ENCODE measurements around the gene MLH1. TPM values are rescaled to one million over a fixed set of nuclear protein-coding genes. Genes with fewer than 3 reads are reported as not detected.

Gene MLH1
- polyA plus RNA-seq (2011; rRNA removed) (70.2 and 73.1 TPM in 2 replicates), polyA plus RNA-seq (2017; fragmentation: RNase III; extraction: RNeasy Plus Mini Kit Qiagen cat#74134 plus additional on column Dnase treatment) (60.8 to 62.2 TPM (median 61.8 TPM) in 3 replicates), polyA minus RNA-seq (2011; rRNA and poly(A)+ RNA removed) (54.6 and 57.9 TPM in 2 replicates)
- 31.9 and 33.7 TPM in 2 replicates for polyA plus RNA-seq (2012; cell fraction: cytosol; rRNA removed)
- polyA plus RNA-seq (2012; cell fraction: nucleus; rRNA removed), result 29.6 and 45.2 TPM in 2 replicates

DNA sequence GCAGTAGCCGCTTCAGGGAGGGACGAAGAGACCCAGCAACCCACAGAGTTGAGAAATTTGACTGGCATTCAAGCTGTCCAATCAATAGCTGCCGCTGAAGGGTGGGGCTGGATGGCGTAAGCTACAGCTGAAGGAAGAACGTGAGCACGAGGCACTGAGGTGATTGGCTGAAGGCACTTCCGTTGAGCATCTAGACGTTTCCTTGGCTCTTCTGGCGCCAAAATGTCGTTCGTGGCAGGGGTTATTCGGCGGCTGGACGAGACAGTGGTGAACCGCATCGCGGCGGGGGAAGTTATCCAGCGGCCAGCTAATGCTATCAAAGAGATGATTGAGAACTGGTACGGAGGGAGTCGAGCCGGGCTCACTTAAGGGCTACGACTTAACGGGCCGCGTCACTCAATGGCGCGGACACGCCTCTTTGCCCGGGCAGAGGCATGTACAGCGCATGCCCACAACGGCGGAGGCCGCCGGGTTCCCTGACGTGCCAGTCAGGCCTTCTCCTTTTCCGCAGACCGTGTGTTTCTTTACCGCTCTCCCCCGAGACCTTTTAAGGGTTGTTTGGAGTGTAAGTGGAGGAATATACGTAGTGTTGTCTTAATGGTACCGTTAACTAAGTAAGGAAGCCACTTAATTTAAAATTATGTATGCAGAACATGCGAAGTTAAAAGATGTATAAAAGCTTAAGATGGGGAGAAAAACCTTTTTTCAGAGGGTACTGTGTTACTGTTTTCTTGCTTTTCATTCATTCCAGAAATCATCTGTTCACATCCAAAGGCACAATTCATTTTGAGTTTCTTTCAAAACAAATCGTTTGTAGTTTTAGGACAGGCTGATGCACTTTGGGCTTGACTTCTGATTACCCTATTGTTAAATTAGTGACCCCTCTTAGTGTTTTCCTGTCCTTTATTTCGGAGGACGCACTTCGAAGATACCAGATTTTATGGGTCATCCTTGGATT, at the start of gene MLH1:
MLH1 (plus strand) TSS at position 193 of the 958 bp plus-strand sequence; CDS start at position 223, 30 bp downstream.
- Histone ChIP-seq H3K4me3 (peak within 1 kb of the TSS; percentile 61), H3K9me3 (no peaks in the 10 kb centered on the region), H3K4me1 (peaks cover 33% of the 10 kb centered on the region), H3K27ac (peak within 1 kb of the TSS; percentile 90 to 92), H3K4me2 (peak within 1 kb of the TSS; percentile 96)
- DNase-seq (ENCODE audit: low read depth in 1 of 2, low spot score in 1 of 2) (peak; percentile 91 to 100), FAIRE-seq (peak; percentile 100), ATAC-seq (peak; percentile 90 to 92)
- POLR2A ChIA-PET, result interaction anchor here (0.6 to 1.5 kb wide), 14 partner anchors 11 to 190 kb away, joined by 3 to 11 read pairs (median 4); no protein-coding TSS in a partner anchor
- whole genome bisulfite sequencing (ENCODE audit: missing lambda C conversion rate), result 2% methylated on average over 38 of the region's 47 CpGs
- CTCF ChIA-PET, result interaction anchor here (0.6 to 2.1 kb wide), 10 partner anchors 10 to 226 kb away, joined by 3 to 6 read pairs (median 4); no protein-coding TSS in a partner anchor
- TF ChIP-seq MYC (IDR thresholded peaks at IDR 0.05; ENCODE audit: borderline replicate concordance, low read length) (peak; percentile 40; the same call in 1 of the 2 replicates), EHF (CRISPR knock-in tag; IDR thresholded peaks at IDR 0.05) (no peak), CHD2 (IDR thresholded peaks at IDR 0.05; ENCODE audit: low read length, partially characterized antibody) (no peak), FOXS1 (CRISPR knock-in tag; IDR thresholded peaks at IDR 0.05) (no peak), HDAC2 (IDR thresholded peaks at IDR 0.05) (no peak), SREBF2 (IDR thresholded peaks at IDR 0.05) (no peak), MAZ (IDR thresholded peaks at IDR 0.05; ENCODE audit: borderline replicate concordance, low read depth, low read length) (no peak), HOXB13 (CRISPR knock-in tag; IDR thresholded peaks at IDR 0.05; ENCODE audit: low read depth) (no peak), POLR2A (IDR thresholded peaks at IDR 0.05; ENCODE audit: low read length) (peak; percentile 85), POLR2AphosphoS2 (conservative IDR thresholded peaks at IDR 0.05; ENCODE audit: low read length) (no peak), ZNF302 (CRISPR knock-in tag; IDR thresholded peaks at IDR 0.05) (no peak), MAFK (IDR thresholded peaks at IDR 0.05; ENCODE audit: partially characterized antibody) (peak; percentile 38), EHMT2 (IDR thresholded peaks at IDR 0.05; ENCODE audit: low read depth) (no peak), JUN (IDR thresholded peaks at IDR 0.05) (peak in 1 of 2 experiments; percentile 66; a peak in 2 of 5 replicates), JUNB (IDR thresholded peaks at IDR 0.05) (no peak), FOSB (CRISPR knock-in tag; IDR thresholded peaks at IDR 0.05) (no peak), ZC3H11A (IDR thresholded peaks at IDR 0.05) (no peak), NFE2L2 (conservative IDR thresholded peaks at IDR 0.05; ENCODE audit: low read length) (no peak), CBX8 (IDR thresholded peaks at IDR 0.05) (no peak), HOXA7 (CRISPR knock-in tag; IDR thresholded peaks at IDR 0.05) (no peak), ZSCAN20 (CRISPR knock-in tag; IDR thresholded peaks at IDR 0.05) (no peak), PHF8 (IDR thresholded peaks at IDR 0.05; ENCODE audit: borderline replicate concordance, low read depth) (peak; percentile 75)
- TF ChIP-seq, protein P1, sequence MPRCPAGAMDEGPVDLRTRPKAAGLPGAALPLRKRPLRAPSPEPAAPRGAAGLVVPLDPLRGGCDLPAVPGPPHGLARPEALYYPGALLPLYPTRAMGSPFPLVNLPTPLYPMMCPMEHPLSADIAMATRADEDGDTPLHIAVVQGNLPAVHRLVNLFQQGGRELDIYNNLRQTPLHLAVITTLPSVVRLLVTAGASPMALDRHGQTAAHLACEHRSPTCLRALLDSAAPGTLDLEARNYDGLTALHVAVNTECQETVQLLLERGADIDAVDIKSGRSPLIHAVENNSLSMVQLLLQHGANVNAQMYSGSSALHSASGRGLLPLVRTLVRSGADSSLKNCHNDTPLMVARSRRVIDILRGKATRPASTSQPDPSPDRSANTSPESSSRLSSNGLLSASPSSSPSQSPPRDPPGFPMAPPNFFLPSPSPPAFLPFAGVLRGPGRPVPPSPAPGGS (IDR thresholded peaks at IDR 0.05), result no peak
- TF ChIP-seq, protein P2, sequence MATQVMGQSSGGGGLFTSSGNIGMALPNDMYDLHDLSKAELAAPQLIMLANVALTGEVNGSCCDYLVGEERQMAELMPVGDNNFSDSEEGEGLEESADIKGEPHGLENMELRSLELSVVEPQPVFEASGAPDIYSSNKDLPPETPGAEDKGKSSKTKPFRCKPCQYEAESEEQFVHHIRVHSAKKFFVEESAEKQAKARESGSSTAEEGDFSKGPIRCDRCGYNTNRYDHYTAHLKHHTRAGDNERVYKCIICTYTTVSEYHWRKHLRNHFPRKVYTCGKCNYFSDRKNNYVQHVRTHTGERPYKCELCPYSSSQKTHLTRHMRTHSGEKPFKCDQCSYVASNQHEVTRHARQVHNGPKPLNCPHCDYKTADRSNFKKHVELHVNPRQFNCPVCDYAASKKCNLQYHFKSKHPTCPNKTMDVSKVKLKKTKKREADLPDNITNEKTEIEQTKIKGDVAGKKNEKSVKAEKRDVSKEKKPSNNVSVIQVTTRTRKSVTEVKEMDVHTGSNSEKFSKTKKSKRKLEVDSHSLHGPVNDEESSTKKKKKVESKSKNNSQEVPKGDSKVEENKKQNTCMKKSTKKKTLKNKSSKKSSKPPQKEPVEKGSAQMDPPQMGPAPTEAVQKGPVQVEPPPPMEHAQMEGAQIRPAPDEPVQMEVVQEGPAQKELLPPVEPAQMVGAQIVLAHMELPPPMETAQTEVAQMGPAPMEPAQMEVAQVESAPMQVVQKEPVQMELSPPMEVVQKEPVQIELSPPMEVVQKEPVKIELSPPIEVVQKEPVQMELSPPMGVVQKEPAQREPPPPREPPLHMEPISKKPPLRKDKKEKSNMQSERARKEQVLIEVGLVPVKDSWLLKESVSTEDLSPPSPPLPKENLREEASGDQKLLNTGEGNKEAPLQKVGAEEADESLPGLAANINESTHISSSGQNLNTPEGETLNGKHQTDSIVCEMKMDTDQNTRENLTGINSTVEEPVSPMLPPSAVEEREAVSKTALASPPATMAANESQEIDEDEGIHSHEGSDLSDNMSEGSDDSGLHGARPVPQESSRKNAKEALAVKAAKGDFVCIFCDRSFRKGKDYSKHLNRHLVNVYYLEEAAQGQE (IDR thresholded peaks at IDR 0.05), result no peak
- TF ChIP-seq, protein P3, sequence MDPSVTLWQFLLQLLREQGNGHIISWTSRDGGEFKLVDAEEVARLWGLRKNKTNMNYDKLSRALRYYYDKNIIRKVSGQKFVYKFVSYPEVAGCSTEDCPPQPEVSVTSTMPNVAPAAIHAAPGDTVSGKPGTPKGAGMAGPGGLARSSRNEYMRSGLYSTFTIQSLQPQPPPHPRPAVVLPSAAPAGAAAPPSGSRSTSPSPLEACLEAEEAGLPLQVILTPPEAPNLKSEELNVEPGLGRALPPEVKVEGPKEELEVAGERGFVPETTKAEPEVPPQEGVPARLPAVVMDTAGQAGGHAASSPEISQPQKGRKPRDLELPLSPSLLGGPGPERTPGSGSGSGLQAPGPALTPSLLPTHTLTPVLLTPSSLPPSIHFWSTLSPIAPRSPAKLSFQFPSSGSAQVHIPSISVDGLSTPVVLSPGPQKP (IDR thresholded peaks at IDR 0.05; ENCODE audit: low read depth, low read length), result no peak
- TF ChIP-seq, protein P4, sequence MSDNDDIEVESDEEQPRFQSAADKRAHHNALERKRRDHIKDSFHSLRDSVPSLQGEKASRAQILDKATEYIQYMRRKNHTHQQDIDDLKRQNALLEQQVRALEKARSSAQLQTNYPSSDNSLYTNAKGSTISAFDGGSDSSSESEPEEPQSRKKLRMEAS (IDR thresholded peaks at IDR 0.05), result peak; percentile 87
- TF ChIP-seq, protein P5, sequence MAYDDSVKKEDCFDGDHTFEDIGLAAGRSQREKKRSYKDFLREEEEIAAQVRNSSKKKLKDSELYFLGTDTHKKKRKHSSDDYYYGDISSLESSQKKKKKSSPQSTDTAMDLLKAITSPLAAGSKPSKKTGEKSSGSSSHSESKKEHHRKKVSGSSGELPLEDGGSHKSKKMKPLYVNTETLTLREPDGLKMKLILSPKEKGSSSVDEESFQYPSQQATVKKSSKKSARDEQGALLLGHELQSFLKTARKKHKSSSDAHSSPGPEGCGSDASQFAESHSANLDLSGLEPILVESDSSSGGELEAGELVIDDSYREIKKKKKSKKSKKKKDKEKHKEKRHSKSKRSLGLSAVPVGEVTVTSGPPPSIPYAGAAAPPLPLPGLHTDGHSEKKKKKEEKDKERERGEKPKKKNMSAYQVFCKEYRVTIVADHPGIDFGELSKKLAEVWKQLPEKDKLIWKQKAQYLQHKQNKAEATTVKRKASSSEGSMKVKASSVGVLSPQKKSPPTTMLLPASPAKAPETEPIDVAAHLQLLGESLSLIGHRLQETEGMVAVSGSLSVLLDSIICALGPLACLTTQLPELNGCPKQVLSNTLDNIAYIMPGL (CRISPR knock-in tag; IDR thresholded peaks at IDR 0.05; ENCODE audit: borderline replicate concordance), result no peak
- TF ChIP-seq, protein P6, sequence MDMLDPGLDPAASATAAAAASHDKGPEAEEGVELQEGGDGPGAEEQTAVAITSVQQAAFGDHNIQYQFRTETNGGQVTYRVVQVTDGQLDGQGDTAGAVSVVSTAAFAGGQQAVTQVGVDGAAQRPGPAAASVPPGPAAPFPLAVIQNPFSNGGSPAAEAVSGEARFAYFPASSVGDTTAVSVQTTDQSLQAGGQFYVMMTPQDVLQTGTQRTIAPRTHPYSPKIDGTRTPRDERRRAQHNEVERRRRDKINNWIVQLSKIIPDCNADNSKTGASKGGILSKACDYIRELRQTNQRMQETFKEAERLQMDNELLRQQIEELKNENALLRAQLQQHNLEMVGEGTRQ (IDR thresholded peaks at IDR 0.05), result 0 out of 2 replicates have a peak, but pooled peaks have one; percentile 24
- TF ChIP-seq, protein P7, sequence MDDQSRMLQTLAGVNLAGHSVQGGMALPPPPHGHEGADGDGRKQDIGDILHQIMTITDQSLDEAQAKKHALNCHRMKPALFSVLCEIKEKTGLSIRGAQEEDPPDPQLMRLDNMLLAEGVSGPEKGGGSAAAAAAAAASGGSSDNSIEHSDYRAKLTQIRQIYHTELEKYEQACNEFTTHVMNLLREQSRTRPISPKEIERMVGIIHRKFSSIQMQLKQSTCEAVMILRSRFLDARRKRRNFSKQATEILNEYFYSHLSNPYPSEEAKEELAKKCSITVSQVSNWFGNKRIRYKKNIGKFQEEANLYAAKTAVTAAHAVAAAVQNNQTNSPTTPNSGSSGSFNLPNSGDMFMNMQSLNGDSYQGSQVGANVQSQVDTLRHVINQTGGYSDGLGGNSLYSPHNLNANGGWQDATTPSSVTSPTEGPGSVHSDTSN (IDR thresholded peaks at IDR 0.05), result peak; percentile 97

Data from A549 (cell line).